ENCODE data around the gene GRIN2A.

GRCh38 chr16:10009684-10010083, 172.5 kb downstream of the GRIN2A start:
- TF ChIP-seq POLR2A (IDR thresholded peaks at IDR 0.05; ENCODE audit: low read length) (no peak), GATA1 (IDR thresholded peaks at IDR 0.05; ENCODE audit: low read depth, low read length) (no peak)

Data from erythroblast (primary cell).